ENCODE results near the gene SLC25A10. TPM values are rescaled to one million over a fixed set of nuclear protein-coding genes. Genes with fewer than 3 reads are reported as not detected.

SLC25A10 gene
- total RNA-seq, 1 donor from 2014 or later = 23.7 TPM

- DNase-seq (ENCODE audit: low read depth) = peak; percentile 90
- H3K27me3 ChIP-seq (ENCODE audit: control insufficient read depth, insufficient read depth, low read length) = no peaks in the 10 kb centered on the region
- peak within 1 kb of the TSS; percentile 96 for H3K4me3 ChIP-seq (ENCODE audit: low read depth, low read length)
- peaks cover 2% of the 10 kb centered on the region for H3K36me3 ChIP-seq (ENCODE audit: control insufficient read depth, insufficient read depth, low read length)
- no peak for TF ChIP-seq CTCF (IDR thresholded peaks at IDR 0.05; ENCODE audit: insufficient read depth, low read length, poor library complexity, severe bottlenecking)
Measured at GRCh38 chr17:81683584-81684441, 28.3 kb upstream of the SLC25A10 start, which contains the start of the genes ARL16 and HGS. Gene ARL16, minus strand, starts transcription at chr17:81683797. Its CDS starts 44 bp downstream, at chr17:81683753. Gene HGS, plus strand, starts transcription at chr17:81684011. Its CDS starts 56 bp downstream, at chr17:81684067.

- no peak for TF ChIP-seq CTCF (IDR thresholded peaks at IDR 0.05; ENCODE audit: insufficient read depth, low read length, poor library complexity, severe bottlenecking)
- DNase-seq (ENCODE audit: low read depth) = peak; percentile 44
- no peaks in the 10 kb centered on the region for H3K27me3 ChIP-seq (ENCODE audit: control insufficient read depth, insufficient read depth, low read length)
- H3K36me3 ChIP-seq (ENCODE audit: control insufficient read depth, insufficient read depth, low read length) = peaks cover 2% of the 10 kb centered on the region
- H3K4me3 ChIP-seq (ENCODE audit: low read depth, low read length) = peak overlapping the region; percentile 96
Measured at GRCh38 chr17:81684442-81684911, 27.6 kb upstream of the SLC25A10 start.

GRCh38 chr17:81685108-81685507 lies 27.0 kb upstream of the SLC25A10 start:
- TF ChIP-seq CTCF (IDR thresholded peaks at IDR 0.05; ENCODE audit: insufficient read depth, low read length, poor library complexity, severe bottlenecking) = no peak
- Histone ChIP-seq H3K4me3 (ENCODE audit: low read depth, low read length) (peak overlapping the region; percentile 96), H3K27me3 (ENCODE audit: control insufficient read depth, insufficient read depth, low read length) (no peaks in the 10 kb centered on the region), H3K36me3 (ENCODE audit: control insufficient read depth, insufficient read depth, low read length) (peaks cover 2% of the 10 kb centered on the region)
- DNase-seq (ENCODE audit: low read depth) = peak; percentile 70

- no peaks in the 10 kb centered on the region for H3K27me3 ChIP-seq (ENCODE audit: control insufficient read depth, insufficient read depth, low read length)
- TF ChIP-seq CTCF (IDR thresholded peaks at IDR 0.05; ENCODE audit: insufficient read depth, low read length, poor library complexity, severe bottlenecking) = no peak
- no peak for DNase-seq (ENCODE audit: low read depth)
- no peak overlapping the region for H3K4me3 ChIP-seq (ENCODE audit: low read depth, low read length)
- H3K36me3 ChIP-seq (ENCODE audit: control insufficient read depth, insufficient read depth, low read length) = peaks cover 4% of the 10 kb centered on the region
Measured at GRCh38 chr17:81686614-81687013, 25.5 kb upstream of the SLC25A10 start.

GRCh38 chr17:81687770-81688541 lies 24.1 kb upstream of the SLC25A10 start:
- no peak for TF ChIP-seq CTCF (IDR thresholded peaks at IDR 0.05; ENCODE audit: insufficient read depth, low read length, poor library complexity, severe bottlenecking)
- Histone ChIP-seq H3K27me3 (ENCODE audit: control insufficient read depth, insufficient read depth, low read length) (no peaks in the 10 kb centered on the region), H3K4me3 (ENCODE audit: low read depth, low read length) (no peak overlapping the region), H3K36me3 (ENCODE audit: control insufficient read depth, insufficient read depth, low read length) (peaks cover 4% of the 10 kb centered on the region)
- no peak for DNase-seq (ENCODE audit: low read depth)

Data from kidney epithelial cell (primary cell).